ENCODE measurements around the gene TRPT1.
A peak's percentile ranks its signal among the peaks of the same experiment; 100 is the strongest.

TRPT1 gene

GRCh38 chr11:64240435-64241240, 14.7 kb upstream of the TRPT1 start, which contains the start of gene FKBP2:
FKBP2 (plus strand) TSS chr11:64241095; CDS start chr11:64242388, 1,293 bp downstream.
- peak; percentile 95 to 97 for DNase-seq (ENCODE audit: low read depth in 1 of 2, low spot score in 1 of 2)
- H3K27me3 ChIP-seq (ENCODE audit: insufficient read depth, poor library complexity, severe bottlenecking): no peaks in the 10 kb centered on the region
- peak within 1 kb of the TSS; percentile 80 for H3K4me3 ChIP-seq (replicated peaks; ENCODE audit: insufficient read depth, low read length)
- peak within 1 kb of the TSS; percentile 97 for H3K27ac ChIP-seq (replicated peaks)
- peak; percentile 81 for TF ChIP-seq POLR2AphosphoS5 (IDR thresholded peaks at IDR 0.05; ENCODE audit: low read depth)
- no peak for TF ChIP-seq CTCF (IDR thresholded peaks at IDR 0.05; ENCODE audit: insufficient read depth, low read length)
- peak; percentile 30 for TF ChIP-seq REST (IDR thresholded peaks at IDR 0.05; ENCODE audit: insufficient replicate concordance, low read depth)
- TF ChIP-seq SPI1 (IDR thresholded peaks at IDR 0.05; ENCODE audit: borderline replicate concordance, low read depth): no peak; the same call in 1 of the 2 replicates
- TF ChIP-seq GABPA (IDR thresholded peaks at IDR 0.05; ENCODE audit: low read depth): peak; percentile 84

GRCh38 chr11:64239662-64240434, 13.9 kb upstream of the TRPT1 start:
- peak overlapping the region; percentile 80 for H3K4me3 ChIP-seq (replicated peaks; ENCODE audit: insufficient read depth, low read length)
- H3K27ac ChIP-seq (replicated peaks): peak overlapping the region; percentile 97
- no peaks in the 10 kb centered on the region for H3K27me3 ChIP-seq (ENCODE audit: insufficient read depth, poor library complexity, severe bottlenecking)
- no peak for TF ChIP-seq GABPA (IDR thresholded peaks at IDR 0.05; ENCODE audit: low read depth)
- no peak for TF ChIP-seq REST (IDR thresholded peaks at IDR 0.05; ENCODE audit: insufficient replicate concordance, low read depth)
- no peak for TF ChIP-seq CTCF (IDR thresholded peaks at IDR 0.05; ENCODE audit: insufficient read depth, low read length)
- peak; percentile 90; the same call in 1 of the 2 replicates for TF ChIP-seq SPI1 (IDR thresholded peaks at IDR 0.05; ENCODE audit: borderline replicate concordance, low read depth)
- DNase-seq (ENCODE audit: low read depth in 1 of 2, low spot score in 1 of 2): peak; percentile 93 to 94

GRCh38 chr11:64238999-64239398, 13.0 kb upstream of the TRPT1 start:
- TF ChIP-seq SPI1 (IDR thresholded peaks at IDR 0.05; ENCODE audit: borderline replicate concordance, low read depth) (no peak; the same call in 1 of the 2 replicates), GABPA (IDR thresholded peaks at IDR 0.05; ENCODE audit: low read depth) (0 out of 2 replicates have a peak, but pooled peaks have one; percentile 12), REST (IDR thresholded peaks at IDR 0.05; ENCODE audit: insufficient replicate concordance, low read depth) (no peak), POLR2AphosphoS5 (IDR thresholded peaks at IDR 0.05; ENCODE audit: low read depth) (peak; percentile 83)
- Histone ChIP-seq H3K27me3 (ENCODE audit: insufficient read depth, poor library complexity, severe bottlenecking) (no peaks in the 10 kb centered on the region), H3K4me3 (replicated peaks; ENCODE audit: insufficient read depth, low read length) (no peak overlapping the region), H3K27ac (replicated peaks) (peak overlapping the region; percentile 97)
- peak in 1 of 2 experiments; percentile 90 for DNase-seq (ENCODE audit: low read depth in 1 of 2, low spot score in 1 of 2)

Data from HL-60 (cell line).